HG03565 (cell line): ENCODE results near the gene HSD11B2.

Source experiments
- ATAC-seq: cut with Tn5 transposase; IDR thresholded peaks from one replicate; pipeline ENCODE4 v1.9.1; 2021; ENCODE audit warnings: mild to moderate bottlenecking, moderate library complexity; ENCODE audit not compliant: unreplicated experiment

HSD11B2 gene

GRCh38 chr16:67430977-67431774, at the start of gene HSD11B2:
Gene HSD11B2, plus strand, starts transcription at chr16:67431121. Its CDS starts 128 bp downstream, at chr16:67431249.
- ATAC-seq: no peak

- ATAC-seq: no peak
These were observed 47.6 kb upstream of the HSD11B2 start for GRCh38 chr16:67383284-67383683.

GRCh38 chr16:67384778-67385510, 46.0 kb upstream of the HSD11B2 start:
- ATAC-seq: no peak

GRCh38 chr16:67386861-67387455, 44.0 kb upstream of the HSD11B2 start:
- no peak for ATAC-seq

GRCh38 chr16:67387479-67388079, 43.3 kb upstream of the HSD11B2 start:
- no peak for ATAC-seq

GRCh38 chr16:67388191-67388590, 42.7 kb upstream of the HSD11B2 start:
- ATAC-seq: no peak

GRCh38 chr16:67388591-67388990, 42.3 kb upstream of the HSD11B2 start:
- ATAC-seq: no peak

- no peak for ATAC-seq
These were observed 40.8 kb upstream of the HSD11B2 start for GRCh38 chr16:67389911-67390815.

- no peak for ATAC-seq
These were observed 40.0 kb upstream of the HSD11B2 start for GRCh38 chr16:67390816-67391423.

- ATAC-seq: no peak
These were observed 39.3 kb upstream of the HSD11B2 start for GRCh38 chr16:67391424-67392300.

- ATAC-seq: no peak
These were observed 38.4 kb upstream of the HSD11B2 start for GRCh38 chr16:67392301-67393059.

GRCh38 chr16:67393111-67393787, 37.7 kb upstream of the HSD11B2 start, which contains the start of gene TPPP3:
Gene TPPP3, minus strand, starts transcription at chr16:67393498. Its CDS starts 2,387 bp downstream, at chr16:67391111.
- no peak for ATAC-seq

- ATAC-seq: no peak
These were observed 37.1 kb upstream of the HSD11B2 start for GRCh38 chr16:67393788-67394154.

- ATAC-seq: no peak
These were observed 36.5 kb upstream of the HSD11B2 start for GRCh38 chr16:67394155-67395104.

- ATAC-seq: no peak
These were observed 35.8 kb upstream of the HSD11B2 start for GRCh38 chr16:67395105-67395457.

GRCh38 chr16:67395458-67396158, 35.3 kb upstream of the HSD11B2 start:
- ATAC-seq: no peak
